ENCODE results near the gene TCF7L1. TPM values are rescaled to one million over a fixed set of nuclear protein-coding genes. Genes with fewer than 3 reads are reported as not detected.

Gene TCF7L1
- total RNA-seq, 2 experiments from 2014 or later: not detected

- no peak overlapping the region for H3K27ac ChIP-seq (ENCODE audit: low read depth, low read length, poor library complexity, severe bottlenecking)
- TF ChIP-seq EZH2phosphoT487 (IDR thresholded peaks at IDR 0.05; ENCODE audit: borderline replicate concordance, low read depth, low read length): no peak
- TF ChIP-seq CTCF (conservative IDR thresholded peaks at IDR 0.05; ENCODE audit: low read length): no peak
- no TSS peak for BruUV-seq (replicated peaks)
- no peaks in the 10 kb centered on the region for H3K9me3 ChIP-seq (ENCODE audit: low read length)
- H3K9me2 ChIP-seq (ENCODE audit: insufficient read depth, low read length): no peaks in the 10 kb centered on the region
- no peak overlapping the region for H2AFZ ChIP-seq (ENCODE audit: low read length)
- H3K4me1 ChIP-seq (ENCODE audit: insufficient read depth, low read length, poor library complexity, severe bottlenecking): no peaks in the 10 kb centered on the region
- H3K36me3 ChIP-seq (ENCODE audit: insufficient read depth, low read length): peaks cover under 1% of the 10 kb centered on the region; the same call in 1 of the 2 replicates
- intact Hi-C loops (cut with micrococcal nuclease; ENCODE audit: unreplicated experiment): no loop called here
- no peaks in the 10 kb centered on the region for H4K20me1 ChIP-seq (ENCODE audit: insufficient read depth, low read length)
- H3K79me2 ChIP-seq (ENCODE audit: insufficient read depth, low read depth, low read length): no peaks in the 10 kb centered on the region
- ChIA-PET CTCF (ENCODE audit: unreplicated experiment) (no interaction called here), POLR2A (interaction anchor here (0.7 to 1.3 kb wide), 4 partner anchors 13 to 14 kb away, joined by 3 to 4 read pairs (median 4); partner anchors contain the start of genes ELMOD3, RETSAT and TGOLN2)
- H3K4me2 ChIP-seq (ENCODE audit: low read length): no peak overlapping the region
- DNase-seq (ENCODE audit: low spot score): no peak
- no peak overlapping the region for H3K4me3 ChIP-seq (ENCODE audit: low read depth, low read length, poor library complexity, severe bottlenecking)
Measured at GRCh38 chr2:85340034-85340892, 207.1 kb downstream of the TCF7L1 start.

GRCh38 chr2:85341269-85342029, 208.3 kb downstream of the TCF7L1 start:
- TF ChIP-seq CTCF (conservative IDR thresholded peaks at IDR 0.05; ENCODE audit: low read length): no peak
- TF ChIP-seq EZH2phosphoT487 (IDR thresholded peaks at IDR 0.05; ENCODE audit: borderline replicate concordance, low read depth, low read length): no peak
- intact Hi-C loops (cut with micrococcal nuclease; ENCODE audit: unreplicated experiment): no loop called here
- H3K9me2 ChIP-seq (ENCODE audit: insufficient read depth, low read length): no peaks in the 10 kb centered on the region
- ChIA-PET POLR2A (interaction anchor here (0.7 to 1.8 kb wide), 5 partner anchors 13 to 78 kb away, joined by 3 to 5 read pairs (median 4); partner anchors contain the start of genes ELMOD3, RETSAT and TGOLN2), CTCF (ENCODE audit: unreplicated experiment) (no interaction called here)
- H2AFZ ChIP-seq (ENCODE audit: low read length): no peak overlapping the region
- no peak overlapping the region for H3K4me3 ChIP-seq (ENCODE audit: low read depth, low read length, poor library complexity, severe bottlenecking)
- DNase-seq (ENCODE audit: low spot score): no peak
- no peaks in the 10 kb centered on the region for H3K4me1 ChIP-seq (ENCODE audit: insufficient read depth, low read length, poor library complexity, severe bottlenecking)
- no peak overlapping the region for H3K4me2 ChIP-seq (ENCODE audit: low read length)
- no peak overlapping the region for H3K27ac ChIP-seq (ENCODE audit: low read depth, low read length, poor library complexity, severe bottlenecking)
- no peaks in the 10 kb centered on the region for H4K20me1 ChIP-seq (ENCODE audit: insufficient read depth, low read length)
- no peaks in the 10 kb centered on the region for H3K79me2 ChIP-seq (ENCODE audit: insufficient read depth, low read depth, low read length)
- BruUV-seq (replicated peaks): no TSS peak
- H3K36me3 ChIP-seq (ENCODE audit: insufficient read depth, low read length): peaks cover 9% of the 10 kb centered on the region; the same call in 1 of the 2 replicates
- H3K9me3 ChIP-seq (ENCODE audit: low read length): no peaks in the 10 kb centered on the region

Data from OCI-LY7 (cell line).